AG09309 (cell line): ENCODE data around the gene LRP1B.

Experiments used
- DNase-seq: peaks from one replicate; pipeline ENCODE4 v3.0.0-alpha.2; 2010; ENCODE audit warnings: low read depth
- H3K4me3 ChIP-seq: 2 replicates; pipeline ENCODE4 v1.5.1; 2011; ENCODE audit warnings: mild to moderate bottlenecking, low read depth, low read length, moderate library complexity; ENCODE audit not compliant: control insufficient read depth
- TF ChIP-seq, protein P1 (sequence below): IDR thresholded peaks from 2 replicates; pipeline ENCODE4 v1.5.1; 2011; ENCODE audit warnings: mild to moderate bottlenecking, low read depth, low read length, inconsistent platforms; ENCODE audit not compliant: insufficient read depth, control insufficient read depth; ENCODE audit errors: missing control alignments

The LRP1B gene

GRCh38 chr2:141994066-141994465 is 136.8 kb downstream of the LRP1B start:
- TF ChIP-seq, protein P1, sequence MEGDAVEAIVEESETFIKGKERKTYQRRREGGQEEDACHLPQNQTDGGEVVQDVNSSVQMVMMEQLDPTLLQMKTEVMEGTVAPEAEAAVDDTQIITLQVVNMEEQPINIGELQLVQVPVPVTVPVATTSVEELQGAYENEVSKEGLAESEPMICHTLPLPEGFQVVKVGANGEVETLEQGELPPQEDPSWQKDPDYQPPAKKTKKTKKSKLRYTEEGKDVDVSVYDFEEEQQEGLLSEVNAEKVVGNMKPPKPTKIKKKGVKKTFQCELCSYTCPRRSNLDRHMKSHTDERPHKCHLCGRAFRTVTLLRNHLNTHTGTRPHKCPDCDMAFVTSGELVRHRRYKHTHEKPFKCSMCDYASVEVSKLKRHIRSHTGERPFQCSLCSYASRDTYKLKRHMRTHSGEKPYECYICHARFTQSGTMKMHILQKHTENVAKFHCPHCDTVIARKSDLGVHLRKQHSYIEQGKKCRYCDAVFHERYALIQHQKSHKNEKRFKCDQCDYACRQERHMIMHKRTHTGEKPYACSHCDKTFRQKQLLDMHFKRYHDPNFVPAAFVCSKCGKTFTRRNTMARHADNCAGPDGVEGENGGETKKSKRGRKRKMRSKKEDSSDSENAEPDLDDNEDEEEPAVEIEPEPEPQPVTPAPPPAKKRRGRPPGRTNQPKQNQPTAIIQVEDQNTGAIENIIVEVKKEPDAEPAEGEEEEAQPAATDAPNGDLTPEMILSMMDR: no peak
- DNase-seq: no peak
- H3K4me3 ChIP-seq: no peak overlapping the region

DNA sequence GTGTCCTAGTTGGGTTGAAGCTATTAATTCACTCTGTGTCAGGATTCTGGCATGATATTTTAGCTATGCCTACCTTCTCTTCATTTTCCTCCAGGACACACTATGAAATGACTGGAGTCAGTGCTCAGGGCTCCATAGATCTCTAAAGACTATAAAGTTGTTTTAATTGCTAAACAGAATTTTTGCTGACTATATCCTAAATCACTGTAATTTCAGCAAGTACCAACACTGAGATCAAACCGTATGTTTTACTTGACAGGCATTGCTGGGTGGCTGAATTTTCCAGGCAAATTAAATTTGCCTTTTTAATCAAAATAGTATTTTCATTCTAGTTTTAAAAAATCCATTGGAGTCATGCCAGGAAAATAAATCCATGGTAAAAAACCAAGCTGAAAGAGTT is 138.1 kb downstream of the LRP1B start:
- no peak for DNase-seq

GRCh38 chr2:141968433-141968832 is 162.4 kb downstream of the LRP1B start:
- H3K4me3 ChIP-seq: no peak overlapping the region
- TF ChIP-seq, protein P1: no peak
- no peak for DNase-seq

More for the DNA sequence above, 138.1 kb downstream of the LRP1B start:
- TF ChIP-seq, protein P1: no peak
- no peak overlapping the region for H3K4me3 ChIP-seq

GRCh38 chr2:141967980-141968379 is 162.8 kb downstream of the LRP1B start:
- no peak for DNase-seq
- H3K4me3 ChIP-seq: no peak overlapping the region
- TF ChIP-seq, protein P1: no peak

GRCh38 chr2:141967503-141967902 is 163.3 kb downstream of the LRP1B start:
- no peak for DNase-seq
- TF ChIP-seq, protein P1: no peak
- no peak overlapping the region for H3K4me3 ChIP-seq

- no peak for DNase-seq
- no peak overlapping the region for H3K4me3 ChIP-seq
- TF ChIP-seq, protein P1: no peak
These were observed 170.9 kb downstream of the LRP1B start for GRCh38 chr2:141959941-141960340.

GRCh38 chr2:141959016-141959415 is 171.8 kb downstream of the LRP1B start:
- TF ChIP-seq, protein P1: no peak
- DNase-seq: no peak
- no peak overlapping the region for H3K4me3 ChIP-seq
